MM.1S (cell line): ENCODE data around the gene CCL23.

Source experiments
- CTCF ChIP-seq: fragments of 300-600 bp; sonication (generic); IDR thresholded peaks from 2 replicates; pipeline ENCODE4 v1.5.1; 2016; ENCODE audit warnings: antibody characterized with exemption, low read length, mixed read lengths
- EZH2 ChIP-seq: fragments of 300-600 bp; sonication (generic); optimal IDR thresholded peaks from 2 replicates; pipeline ENCODE3; 2017; ENCODE audit warnings: low read depth, mild to moderate bottlenecking, antibody characterized with exemption, low read length, mixed read lengths
- EZH2phosphoT487 ChIP-seq: fragments of 300-600 bp; sonication (generic); IDR thresholded peaks from 2 replicates; pipeline ENCODE4 v1.6.1; 2018; ENCODE audit warnings: antibody characterized with exemption, low read length

DNA sequence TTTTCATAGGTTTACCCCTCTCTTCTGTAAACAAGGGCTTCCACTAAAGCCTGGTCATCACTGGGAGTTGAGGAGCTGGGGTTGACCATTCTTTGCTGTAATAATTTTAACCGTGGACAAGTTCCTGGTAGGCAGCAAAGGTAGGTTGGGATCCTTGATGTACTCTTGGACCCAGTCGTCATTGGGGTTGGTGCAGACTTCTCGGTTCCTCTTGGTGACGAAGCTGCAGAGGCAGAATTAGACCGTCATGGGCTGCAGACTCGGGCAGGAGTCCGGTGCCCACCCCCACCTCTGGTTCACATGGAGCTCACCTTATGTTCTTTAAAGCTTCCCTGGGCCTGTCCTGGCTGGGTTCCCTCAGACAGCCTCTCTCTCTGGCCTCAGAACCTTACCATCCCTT, 40.3 kb downstream of the CCL23 start:
- TF ChIP-seq CTCF (no peak), EZH2 (no peak), EZH2phosphoT487 (no peak)
